Measurements from ENCODE around the gene GNPTAB.
A peak's percentile ranks its signal among the peaks of the same experiment; 100 is the strongest.
"Not testable (repeated sequence)": the region's sequence is repeated elsewhere in the genome, so short reads cannot be mapped to it uniquely, and the experiment has no call there.

The GNPTAB gene

DNA sequence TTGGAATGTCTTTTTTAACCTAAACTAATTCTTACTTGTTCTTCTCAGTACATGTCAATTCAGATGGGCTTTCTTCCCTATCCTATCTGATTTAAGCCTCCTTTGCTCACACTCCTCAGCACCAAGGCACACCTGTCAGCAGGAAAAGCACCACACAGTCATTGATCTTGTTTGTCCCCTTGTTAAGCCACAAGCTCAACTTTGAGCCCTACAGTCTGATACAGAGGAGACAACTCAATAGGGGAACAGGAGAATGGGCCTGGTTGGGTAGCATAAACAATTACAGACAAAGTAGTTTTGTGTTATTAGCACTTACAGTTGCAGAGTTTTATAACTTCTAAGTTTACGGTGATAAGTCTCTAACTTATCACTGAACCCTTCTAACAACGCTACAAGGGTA lies 62.0 kb downstream of the GNPTAB start:
- DNase-seq: no peak

DNA sequence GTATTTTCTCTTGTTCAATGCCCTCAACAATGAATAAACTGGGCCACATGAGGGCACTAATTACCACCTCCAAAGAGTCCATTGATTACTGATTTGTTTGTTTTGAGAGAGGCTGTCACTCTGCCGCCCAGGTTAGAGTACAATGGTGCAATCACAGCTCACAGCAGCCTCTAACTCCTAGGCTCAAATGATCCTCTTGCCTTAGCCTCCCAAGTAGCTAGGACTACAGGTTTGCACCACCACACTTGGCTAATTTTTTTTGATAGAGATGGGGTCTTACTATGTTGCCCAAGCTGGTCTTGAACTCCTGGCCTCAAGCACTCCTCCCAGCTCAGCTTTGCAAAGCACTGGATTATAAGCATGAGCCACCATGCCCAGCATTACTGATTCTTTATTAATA lies 63.2 kb downstream of the GNPTAB start:
- DNase-seq: no peak

DNA sequence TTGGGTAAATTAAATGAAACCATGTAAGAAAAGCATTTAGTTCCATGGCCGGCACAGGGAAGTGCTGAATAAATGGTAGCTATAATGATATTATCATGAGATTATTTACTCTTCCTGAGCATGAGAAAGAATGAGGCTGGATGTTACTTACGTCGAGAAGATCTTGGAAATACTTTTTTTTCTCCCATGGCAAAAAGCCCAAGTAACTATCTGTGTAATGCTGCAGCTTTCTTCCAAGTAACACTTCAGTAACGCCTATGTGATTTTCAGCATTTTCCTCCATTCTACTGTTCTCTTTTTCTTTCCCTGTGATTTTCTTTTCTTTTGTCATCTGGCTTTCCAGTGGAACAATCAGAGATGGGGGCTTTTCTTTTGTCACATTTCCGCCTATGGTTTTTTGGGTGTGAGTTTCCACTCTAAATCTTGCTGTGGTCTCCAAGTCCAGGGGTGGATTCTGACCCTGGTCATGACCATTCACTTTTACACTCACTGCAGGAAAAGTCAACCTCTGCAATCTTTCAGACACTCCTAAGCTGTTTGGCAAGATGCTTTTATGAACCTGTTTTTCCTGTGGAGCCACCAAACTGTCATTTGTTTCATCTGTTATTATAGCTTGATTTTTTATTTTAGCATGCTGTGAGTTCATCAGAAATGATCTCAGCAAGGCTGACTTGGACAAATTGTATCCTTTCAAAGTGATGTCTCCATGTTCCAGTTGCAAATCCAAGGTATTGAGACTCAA lies 66.5 kb downstream of the GNPTAB start:
- DNase-seq: no peak

DNA sequence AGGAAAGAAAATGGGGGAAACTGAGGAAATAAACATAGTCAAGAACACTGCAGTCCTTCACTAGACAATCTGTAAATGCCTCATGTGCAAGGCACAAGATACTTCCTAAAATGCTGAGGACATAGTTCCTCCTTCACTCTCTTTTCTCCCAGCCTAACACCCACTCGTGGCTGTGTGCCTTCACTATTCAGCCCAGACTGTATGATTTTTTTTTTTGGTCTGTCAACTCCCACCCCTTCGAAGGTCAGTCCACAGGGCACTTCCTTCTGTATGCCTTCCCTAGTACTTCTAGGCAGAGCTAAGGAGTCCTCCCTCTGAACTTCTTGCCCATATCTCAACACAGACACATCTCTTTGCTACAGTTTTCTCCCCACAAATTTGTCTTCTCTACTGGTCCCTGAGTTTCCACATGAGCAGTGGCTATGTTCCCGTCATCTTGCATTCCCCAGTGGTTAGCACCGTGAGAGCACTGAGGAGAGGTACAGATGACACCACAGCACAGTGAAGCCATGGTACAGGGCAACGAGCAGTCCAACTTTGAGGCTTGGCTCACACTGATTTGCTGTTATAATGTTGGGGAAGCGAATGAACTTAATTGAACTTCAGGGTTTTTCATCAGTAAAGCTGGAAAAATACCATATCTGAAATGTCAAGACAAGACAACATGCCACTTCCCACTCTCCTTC lies 67.4 kb downstream of the GNPTAB start:
- DNase-seq: no peak

DNA sequence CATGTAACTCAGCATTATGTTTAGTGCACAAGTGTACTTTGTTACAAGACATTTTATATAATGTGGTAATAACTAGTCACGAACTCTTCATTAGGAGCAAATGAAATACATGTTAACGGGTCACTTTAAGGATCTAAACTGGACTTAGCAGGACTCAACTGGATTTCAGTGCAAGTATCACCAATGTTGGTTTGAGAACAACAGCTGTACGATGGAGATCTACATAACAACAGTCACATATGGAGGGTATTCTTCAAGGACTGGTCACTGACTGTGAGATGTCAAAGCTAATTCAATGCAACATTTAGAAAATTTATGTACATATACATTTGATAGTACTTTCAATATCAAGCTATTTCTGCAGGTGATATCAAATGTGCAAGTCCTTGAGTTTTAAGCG lies 69.0 kb downstream of the GNPTAB start:
- no peak for DNase-seq

DNA sequence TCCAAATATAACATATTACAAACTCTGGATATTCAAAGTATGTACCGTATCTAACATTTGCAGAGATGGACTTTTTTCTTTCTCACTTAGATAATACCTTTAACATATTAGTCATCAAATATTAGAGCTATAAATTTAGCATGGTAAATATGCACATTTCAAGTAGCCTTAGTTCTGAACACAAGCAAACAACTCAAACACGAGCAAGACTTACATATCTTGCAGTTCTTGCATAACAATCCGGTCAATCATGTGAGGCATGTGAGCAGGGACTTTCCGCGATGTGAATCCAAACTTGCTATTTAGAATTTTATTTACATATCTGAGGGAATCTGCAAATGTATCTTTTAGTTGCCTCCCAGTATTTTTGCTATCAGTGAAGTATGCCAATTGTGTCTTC lies 69.4 kb downstream of the GNPTAB start:
- DNase-seq: no peak

DNA sequence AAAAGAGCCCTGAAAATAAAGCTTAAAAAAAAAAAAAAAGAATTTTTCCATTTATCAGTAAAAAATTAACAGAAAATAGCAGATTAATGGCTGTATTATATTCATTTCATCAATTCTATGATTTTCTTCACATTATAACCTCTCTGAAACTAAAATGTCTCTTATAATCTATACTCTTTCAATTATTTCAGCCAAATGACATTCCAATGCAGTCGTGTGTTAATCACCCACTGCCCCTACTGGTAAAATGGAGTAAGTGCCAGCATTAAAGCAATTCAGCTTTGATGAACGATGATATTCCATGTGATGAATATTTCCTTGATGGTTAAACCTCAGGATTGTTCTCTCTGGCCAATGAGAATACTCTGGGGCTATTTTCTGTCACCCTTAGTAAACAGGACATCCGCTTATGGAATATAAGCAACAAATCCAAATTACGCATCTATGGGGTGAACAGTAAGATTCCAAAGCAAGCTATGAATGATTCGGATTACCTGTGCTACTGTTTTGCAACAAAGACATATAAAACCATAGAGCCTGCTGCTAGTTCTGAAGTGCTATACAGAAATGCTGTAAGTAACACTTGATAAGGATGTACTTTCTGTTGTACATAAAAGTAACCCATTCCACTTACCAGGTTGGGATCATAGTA lies 71.2 kb downstream of the GNPTAB start:
- DNase-seq: peak; percentile 44

DNA sequence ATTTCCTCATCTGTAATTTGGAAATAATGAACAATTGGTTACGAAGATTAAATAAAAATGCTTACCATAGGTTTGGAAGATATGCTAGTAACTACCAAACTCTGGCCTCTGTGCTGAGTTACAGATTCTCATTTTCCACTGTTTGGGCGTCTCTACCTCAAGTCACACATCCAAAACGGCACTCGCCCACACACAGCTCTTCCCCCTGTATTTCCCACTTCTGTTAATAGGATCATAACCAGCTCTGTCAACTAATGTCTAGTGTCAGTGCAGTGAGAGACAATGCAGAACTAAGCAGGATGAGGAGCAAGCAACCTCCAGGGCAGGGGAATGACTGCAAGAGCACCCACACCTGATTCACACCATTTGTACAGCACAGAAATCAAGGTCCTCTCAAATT lies 80.6 kb downstream of the GNPTAB start:
- DNase-seq: no peak

DNA sequence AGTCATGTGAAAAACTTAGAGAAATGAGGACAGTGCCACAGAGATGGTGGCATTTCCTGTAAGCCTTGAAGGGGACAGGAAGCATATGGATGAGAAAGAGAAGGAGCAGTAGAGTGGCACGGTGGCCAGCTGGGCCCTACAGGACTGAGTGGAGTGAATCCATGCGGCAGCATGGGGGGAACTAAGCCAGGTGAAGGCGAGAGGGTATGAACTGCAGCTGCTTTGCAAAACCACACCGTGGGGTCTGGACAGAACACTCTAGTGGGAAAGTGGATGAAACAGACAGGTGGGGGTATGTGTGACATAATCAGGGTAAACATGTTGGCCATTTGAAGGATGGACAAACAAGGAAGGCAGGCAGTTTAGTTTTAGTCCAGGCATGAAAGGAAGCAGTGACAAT lies 81.1 kb downstream of the GNPTAB start:
- DNase-seq: no peak

DNA sequence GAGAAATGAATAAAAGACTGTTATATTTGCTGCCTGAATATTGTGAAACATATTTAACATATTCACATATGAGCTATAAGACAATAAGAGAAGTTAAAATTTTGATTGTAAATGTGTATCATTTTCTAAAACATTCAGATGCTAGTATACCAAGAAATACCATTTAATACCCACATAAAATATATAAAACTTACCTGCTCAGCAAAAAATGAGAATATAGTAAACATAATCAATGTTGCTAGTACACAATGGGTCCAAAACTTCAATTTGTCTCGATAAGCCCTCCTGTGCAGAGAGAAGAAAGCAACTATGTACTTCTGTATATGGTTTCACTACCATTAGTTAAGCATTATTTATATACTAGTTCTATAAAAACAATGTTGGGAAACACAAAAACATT lies 81.9 kb downstream of the GNPTAB start:
- no peak for DNase-seq

DNA sequence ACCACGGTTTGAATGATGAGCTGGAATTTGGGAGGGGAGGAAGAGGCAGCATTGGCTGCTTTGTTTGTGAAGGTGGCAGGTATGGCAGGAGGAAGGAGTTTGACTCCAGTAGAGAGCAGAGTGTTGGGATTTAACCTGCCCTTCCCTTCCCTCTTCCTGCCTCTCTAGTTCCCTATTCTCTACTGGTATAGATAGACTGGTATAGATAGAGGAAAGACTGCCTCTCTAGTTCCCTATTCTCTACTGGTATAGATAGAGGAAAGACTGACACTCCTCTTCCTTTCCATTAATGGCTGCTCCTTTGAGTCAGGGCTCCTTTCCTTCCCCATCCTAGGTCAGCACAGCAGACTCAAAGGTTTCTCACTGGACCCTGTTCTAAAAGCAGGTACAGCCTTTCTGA lies 83.1 kb downstream of the GNPTAB start:
- DNase-seq: no peak

DNA sequence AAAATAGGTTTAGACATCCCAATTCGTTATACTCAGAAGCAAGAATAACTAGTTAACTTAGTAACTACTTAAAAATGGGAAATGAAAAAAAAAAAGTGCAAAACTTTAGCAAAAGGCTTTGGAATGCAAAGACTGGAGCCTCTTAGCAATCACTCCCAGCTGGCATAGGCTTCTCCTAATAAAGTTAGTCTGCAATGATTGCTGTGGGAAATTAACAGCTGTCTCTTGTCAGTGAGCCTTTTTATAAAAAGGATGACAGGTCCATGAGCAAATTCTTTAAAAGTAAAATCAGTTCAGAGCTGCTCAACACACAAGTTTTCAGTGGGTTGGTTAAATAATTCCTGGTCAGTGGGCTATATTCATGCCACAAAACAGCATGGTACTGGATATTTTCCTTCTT lies 84.1 kb downstream of the GNPTAB start:
- DNase-seq: no peak

DNA sequence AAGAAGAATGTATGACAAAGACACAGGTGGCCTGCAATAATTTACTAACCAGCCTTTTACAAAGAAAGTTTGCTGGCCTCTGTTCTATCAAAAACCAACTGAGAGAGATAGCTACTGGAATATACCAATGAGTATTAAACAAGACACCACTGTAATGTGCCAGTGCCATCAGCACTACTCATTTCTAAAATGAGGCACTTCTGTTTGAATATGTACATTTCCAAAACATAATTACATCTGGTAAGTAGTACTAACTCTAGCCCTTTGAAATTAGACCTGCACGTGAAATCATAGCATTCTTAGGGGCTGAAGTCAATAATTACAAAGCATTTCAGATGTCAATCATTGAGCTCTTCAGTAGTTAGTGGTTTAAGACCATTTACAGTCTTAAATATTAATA lies 84.6 kb downstream of the GNPTAB start:
- no peak for DNase-seq

DNA sequence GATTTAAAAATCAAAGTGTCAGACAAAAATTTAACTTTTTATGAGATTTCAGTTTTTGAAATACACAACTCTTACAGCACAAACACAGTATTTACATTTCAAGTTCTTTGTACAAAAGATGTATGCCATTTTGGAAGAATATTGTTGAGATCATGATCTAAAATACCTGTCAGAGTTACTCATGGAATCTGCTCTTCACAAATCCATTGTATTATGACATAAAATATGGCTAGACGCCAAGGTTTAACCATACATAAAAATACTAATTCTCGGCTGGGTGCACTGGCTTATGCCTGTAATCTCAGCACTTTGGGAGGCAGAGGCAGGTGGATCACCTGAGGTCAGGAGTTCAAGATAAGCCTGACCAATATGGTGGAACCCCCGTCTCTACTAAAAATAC lies 85.3 kb downstream of the GNPTAB start:
- DNase-seq: no peak

DNA sequence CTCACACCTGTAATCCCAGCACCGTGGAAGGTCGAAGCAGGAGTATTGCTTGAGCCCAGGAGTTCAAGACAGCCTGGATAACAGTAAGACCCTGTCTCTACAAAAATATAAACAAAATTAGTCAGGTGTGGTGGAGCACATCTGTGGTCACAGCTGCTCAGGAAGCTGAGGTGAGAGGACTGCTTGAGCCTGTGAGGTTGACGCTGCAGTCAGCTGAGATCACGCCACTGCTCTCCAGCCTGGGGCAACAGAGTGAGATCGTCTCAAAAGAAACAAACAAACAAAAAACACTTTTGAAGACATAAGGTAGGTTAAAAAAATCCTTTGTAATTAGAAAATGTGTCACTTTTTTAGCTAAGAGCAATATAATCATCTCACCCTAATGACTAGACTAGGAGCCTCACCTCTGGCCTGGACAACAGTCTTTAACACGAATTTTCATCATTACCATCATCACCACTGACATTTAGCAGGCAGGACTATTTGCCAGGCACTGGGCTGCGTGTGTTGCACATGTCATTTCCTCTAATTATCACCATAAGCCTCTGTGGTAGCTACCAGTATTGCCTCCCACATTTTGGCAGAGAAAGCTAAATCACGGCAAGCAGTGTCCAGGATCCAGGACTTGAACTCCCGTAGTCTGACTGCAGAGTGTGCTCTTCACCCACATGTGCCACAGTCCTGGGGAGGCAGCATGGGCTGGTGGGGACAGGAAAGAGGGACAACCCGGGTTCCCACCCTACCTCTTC lies 86.9 kb downstream of the GNPTAB start:
- DNase-seq: no peak

DNA sequence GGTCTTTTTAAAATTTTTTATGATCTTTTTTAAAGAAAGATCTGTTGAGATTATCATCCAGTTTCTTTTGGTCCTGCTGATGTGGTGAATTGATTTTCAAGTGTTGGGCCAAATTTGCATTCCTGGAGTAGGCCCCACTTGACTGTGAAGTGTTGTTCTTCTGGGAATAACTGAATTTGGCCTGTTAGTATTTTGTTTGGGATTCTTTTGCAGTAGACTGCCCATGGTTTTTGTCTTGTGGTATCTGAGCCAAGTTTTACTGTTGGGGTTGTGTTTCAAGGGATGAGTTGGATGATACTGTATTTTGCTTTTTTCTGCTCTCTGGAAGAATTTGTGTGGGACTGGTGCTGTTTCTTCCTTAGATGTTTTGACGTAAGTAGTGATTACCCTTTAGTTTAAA lies 87.5 kb downstream of the GNPTAB start:
- no peak for DNase-seq

DNA sequence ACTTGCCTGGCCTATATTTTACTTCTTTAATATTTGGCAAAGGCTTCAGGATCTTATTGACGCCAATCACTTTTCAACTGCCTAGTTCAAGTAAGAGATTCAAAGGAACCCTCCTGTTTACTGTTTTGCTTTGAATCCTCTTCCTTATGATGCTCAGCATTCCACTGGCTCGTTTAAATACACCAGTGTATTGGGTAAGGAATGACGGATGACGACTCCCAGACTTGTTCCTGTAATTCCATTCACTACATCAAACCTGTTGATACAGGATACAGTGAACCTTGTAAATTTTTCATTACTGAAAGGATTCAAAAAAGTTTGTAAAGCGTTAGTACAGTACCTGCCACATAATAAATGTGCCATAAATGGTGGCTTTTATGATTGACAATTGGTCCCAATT lies 89.8 kb downstream of the GNPTAB start:
- DNase-seq: no peak

DNA sequence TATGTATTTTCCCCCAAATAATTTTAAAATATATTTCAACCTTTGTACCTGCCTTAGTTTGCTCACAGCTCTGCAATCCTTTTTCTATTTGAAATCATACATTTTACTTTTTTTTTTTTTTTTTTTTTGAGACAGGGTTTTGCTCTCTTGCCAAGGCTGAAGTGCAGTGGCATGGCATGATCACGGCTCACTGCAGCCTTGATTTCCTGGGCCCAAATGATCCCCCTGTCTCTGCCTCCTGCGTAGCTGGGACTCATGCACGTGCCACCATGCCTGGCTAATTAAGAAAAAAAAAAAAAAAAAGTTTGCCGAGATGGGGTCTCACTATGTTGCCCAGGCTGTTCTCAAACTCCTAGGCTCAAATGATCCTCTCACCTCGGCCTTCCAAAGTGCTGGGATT lies 90.2 kb downstream of the GNPTAB start:
- DNase-seq: no peak

DNA sequence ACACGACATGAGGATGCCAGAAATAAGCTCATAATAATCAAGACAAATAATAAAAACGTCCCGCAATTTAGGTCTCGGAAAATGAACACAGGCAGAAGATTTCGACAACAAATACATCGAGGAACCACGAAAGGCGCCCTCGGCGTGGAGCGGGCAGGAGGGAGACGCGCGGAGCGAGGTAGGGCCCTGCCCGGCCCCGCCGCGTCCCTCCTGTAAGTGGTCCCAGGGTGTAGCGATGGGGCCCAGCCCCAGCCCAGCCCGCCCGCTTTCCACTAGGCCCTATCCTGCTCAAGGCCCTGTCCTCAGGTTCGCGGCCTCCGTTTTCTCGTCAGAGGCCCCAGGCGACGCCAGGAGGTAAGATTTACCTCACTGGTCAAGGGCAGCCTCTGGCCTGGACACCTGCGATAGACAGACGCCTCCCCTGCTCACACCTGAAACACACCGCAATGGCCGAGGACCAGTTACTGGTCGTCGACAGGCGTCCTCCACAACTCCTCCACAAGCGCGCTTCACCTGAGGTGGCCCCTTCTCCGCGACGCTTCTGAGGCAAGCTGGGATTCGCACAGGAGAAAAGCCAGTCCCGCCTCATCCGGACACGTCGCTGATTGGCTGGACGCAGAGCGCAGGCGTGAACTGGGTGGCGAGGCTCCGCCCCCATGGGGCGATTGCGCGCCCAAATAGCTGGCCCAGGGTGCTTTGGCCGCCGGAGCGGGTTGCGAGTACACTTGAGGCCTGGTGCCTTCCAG lies 91.7 kb downstream of the GNPTAB start, which contains the start of gene SYCP3:
SYCP3 (minus strand) TSS at position 543 of the 746 bp plus-strand sequence. CDS start 1,527 bp downstream, outside the sequence.
- no peak for DNase-seq

DNA sequence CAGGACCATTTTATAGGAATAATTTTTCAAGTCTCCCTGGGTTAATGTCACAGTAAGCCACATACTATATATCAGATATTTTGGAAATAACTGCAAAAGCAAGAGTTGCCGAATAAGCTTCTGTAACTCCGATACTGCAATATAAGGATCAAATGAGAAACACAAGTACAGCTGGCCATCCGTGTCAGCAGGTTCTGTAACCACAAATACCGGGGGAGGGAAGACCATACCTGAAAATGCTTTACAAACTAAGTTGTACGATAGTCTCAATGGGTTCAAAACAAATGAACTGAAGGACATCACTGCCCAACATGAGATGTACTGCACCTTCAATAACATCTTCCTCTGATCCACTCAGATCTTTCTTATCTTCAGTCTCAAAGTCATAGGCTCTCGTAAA lies 93.3 kb downstream of the GNPTAB start:
- DNase-seq: no peak

DNA sequence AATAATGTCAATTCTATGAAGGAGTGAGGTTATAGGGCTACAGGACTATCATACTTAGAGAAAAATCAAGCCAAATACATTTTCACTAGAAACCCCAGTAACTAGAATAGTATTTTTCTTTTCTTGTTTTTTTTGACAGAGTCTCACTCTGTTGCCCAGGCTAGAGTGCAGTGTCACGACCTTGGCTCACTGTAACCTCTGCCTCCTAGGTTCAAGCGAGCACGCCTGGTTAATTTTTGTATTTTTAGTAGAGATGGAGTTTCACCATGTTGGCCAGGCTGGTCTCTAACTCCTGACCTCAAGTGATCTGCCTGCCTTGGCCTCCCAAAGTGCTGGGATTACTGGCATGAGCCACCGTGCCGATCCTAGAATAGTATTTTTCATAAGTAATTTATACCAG lies 96.3 kb downstream of the GNPTAB start:
- DNase-seq: not testable (repeated sequence)

DNA sequence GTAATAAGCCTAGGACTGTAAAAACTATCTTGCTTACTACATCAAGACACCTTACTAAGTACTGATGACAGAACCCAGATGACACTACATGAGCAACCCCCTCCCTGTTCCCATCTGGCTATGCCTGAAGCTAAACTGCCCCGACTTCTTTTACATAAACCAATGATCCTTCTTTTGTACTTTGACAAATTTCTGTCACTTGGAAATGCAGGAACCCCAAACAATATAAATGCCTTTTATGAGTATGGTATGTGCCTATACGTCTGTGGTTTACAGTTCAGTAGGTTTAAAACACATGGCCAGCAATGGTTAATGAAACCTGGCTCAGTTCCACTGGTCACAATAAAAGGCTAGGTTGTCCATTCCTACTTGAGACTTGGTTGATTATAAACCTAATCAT lies 97.6 kb downstream of the GNPTAB start:
- no peak for DNase-seq

Data from fibroblast of skin of back (primary cell).